Endothelial cell of umbilical vein (primary cell): ENCODE results near the gene LRRC27. TPM values are rescaled to one million over a fixed set of nuclear protein-coding genes. Genes with fewer than 3 reads are reported as not detected.

Experiments used
- BruUV-seq: library from RNA; stranded (reverse); fragments of 400-500 nt; replicated peaks from 2 replicates; lab custom pipeline; 2021; lab: Mats Ljungman, UMichigan
- CTCF ChIA-PET: fragments of 300-600, 350-600 bp; sonication (Branson Sonifier 250); formaldehyde crosslinking; loops from one replicate; lab custom pipeline; 2021; ENCODE audit warnings: antibody characterized with exemption, inconsistent platforms; lab: Charles Lee
- POLR2A ChIA-PET: fragments of 300-600, 350-600 bp; sonication (Branson Sonifier 250); formaldehyde crosslinking; loops from one replicate; lab custom pipeline; 2021; ENCODE audit warnings: antibody characterized with exemption, inconsistent platforms; lab: Charles Lee
- DNase-seq: peaks from one replicate; pipeline ENCODE4 v3.0.0-alpha.2; 2011; ENCODE audit warnings: low read depth, low spot score
- FAIRE-seq: peaks from 2 replicates; lab custom pipeline; 2011; peaks lifted over from hg19 to GRCh38; lab: Jason Lieb, UNC
- H2AFZ ChIP-seq: 2 replicates; pipeline ENCODE4 v1.6.0; 2012; ENCODE audit warnings: low read depth, low read length, control low read depth, inconsistent platforms
- H3K27ac ChIP-seq: 2 replicates; pipeline ENCODE4 v1.5.1; 2011; ENCODE audit warnings: low read depth, mild to moderate bottlenecking, control low read depth, low read length, moderate library complexity; ENCODE audit not compliant: insufficient read depth
- H3K27me3 ChIP-seq, 2 experiments: 2 replicates each; pipeline versions ENCODE4 v1.6.0 to v1.6.1; 2011; ENCODE audit warnings: low read length in 2 of 2, mixed read lengths in 1 of 2; ENCODE audit not compliant: control insufficient read depth in 2 of 2, insufficient read depth in 2 of 2
- H3K36me3 ChIP-seq, 2 experiments: 2 replicates in 1 of 2; 3 replicates in 1 of 2; pipeline ENCODE4 v1.5.1; 2011; ENCODE audit warnings: low read length in 2 of 2, mild to moderate bottlenecking in 1 of 2, moderate library complexity in 1 of 2; ENCODE audit not compliant: control insufficient read depth in 2 of 2, insufficient read depth in 2 of 2; ENCODE audit errors: extremely low read depth in 1 of 2
- H3K4me1 ChIP-seq: 3 replicates; pipeline ENCODE4 v1.5.1; 2011; ENCODE audit warnings: mild to moderate bottlenecking, low read length; ENCODE audit not compliant: control insufficient read depth, insufficient read depth; ENCODE audit errors: extremely low read depth
- H3K4me2 ChIP-seq: 2 replicates; pipeline ENCODE4 v1.6.1; 2011; ENCODE audit warnings: low read length, control low read depth, mixed read lengths; ENCODE audit not compliant: insufficient read depth
- H3K4me3 ChIP-seq, 3 experiments: fragments of 200-600 bp in 1 of 3; sonication (generic), shearing (Covaris generic) in 1 of 3; replicated peaks in 1 of 3; 2 replicates each; pipeline ENCODE4 v1.5.1; 2011 to 2016; ENCODE audit warnings: control low read depth in 3 of 3, low read length in 3 of 3, mild to moderate bottlenecking in 2 of 3, inconsistent platforms in 1 of 3, low read depth in 1 of 3, moderate library complexity in 1 of 3; ENCODE audit not compliant: insufficient read depth in 1 of 3
- H3K79me2 ChIP-seq: 2 replicates; pipeline ENCODE4 v1.6.0; 2012; ENCODE audit warnings: low read length, inconsistent platforms; ENCODE audit not compliant: control insufficient read depth, insufficient read depth
- H3K9ac ChIP-seq: replicated peaks from 2 replicates; pipeline ENCODE3; 2011; ENCODE audit warnings: low read length, control low read depth; ENCODE audit not compliant: insufficient read depth; ENCODE audit errors: extremely low read depth
- H3K9me1 ChIP-seq: replicated peaks from 3 replicates; pipeline ENCODE4 v1.6.0; 2011; ENCODE audit warnings: mild to moderate bottlenecking, low read length; ENCODE audit not compliant: control insufficient read depth, insufficient read depth; ENCODE audit errors: extremely low read depth
- H3K9me3 ChIP-seq: replicated peaks from 2 replicates; pipeline ENCODE4 v1.5.1; 2012; ENCODE audit warnings: low read length, inconsistent platforms; ENCODE audit not compliant: control insufficient read depth, insufficient read depth
- H4K20me1 ChIP-seq: replicated peaks from 2 replicates; pipeline ENCODE3; 2011; ENCODE audit warnings: mild to moderate bottlenecking, low read length; ENCODE audit not compliant: control insufficient read depth, insufficient read depth; ENCODE audit errors: extremely low read depth
- CTCF ChIP-seq, 2 donors: IDR thresholded peaks; 1 replicate in 1 of 2; 2 replicates in 1 of 2; pipeline ENCODE4 v1.5.1; 2011; ENCODE audit warnings: low read length in 2 of 2, mild to moderate bottlenecking in 2 of 2, moderate library complexity in 2 of 2, control low read depth in 1 of 2, inconsistent platforms in 1 of 2, low read depth in 1 of 2; ENCODE audit not compliant: insufficient read depth in 1 of 2; ENCODE audit errors: extremely low read depth in 1 of 2
- EZH2 ChIP-seq: IDR thresholded peaks from 2 replicates; pipeline ENCODE4 v1.6.1; 2012; ENCODE audit warnings: borderline replicate concordance, low read depth, mild to moderate bottlenecking, moderate library complexity, low read length, inconsistent platforms; ENCODE audit not compliant: severe bottlenecking
- FOS ChIP-seq: IDR thresholded peaks from 2 replicates; pipeline ENCODE4 v1.6.1; 2011; ENCODE audit warnings: mild to moderate bottlenecking, low read length, moderate library complexity, borderline replicate concordance; ENCODE audit not compliant: insufficient read depth
- GATA2 ChIP-seq: IDR thresholded peaks from 2 replicates; pipeline ENCODE4 v1.7.0; 2011; ENCODE audit warnings: low read depth, mild to moderate bottlenecking, moderate library complexity, mixed read lengths, low read length; ENCODE audit not compliant: insufficient read length, insufficient read depth
- JUN ChIP-seq: IDR thresholded peaks from 2 replicates; pipeline ENCODE4 v1.6.1; 2011; ENCODE audit warnings: borderline replicate concordance, low read depth; ENCODE audit not compliant: insufficient read length, insufficient read depth
- MAX ChIP-seq: IDR thresholded peaks from 2 replicates; pipeline ENCODE4 v1.6.1; 2011; ENCODE audit not compliant: insufficient read depth, insufficient read length
- MYC ChIP-seq: IDR thresholded peaks from one replicate; pipeline ENCODE4 v1.6.1; 2011; ENCODE audit warnings: mild to moderate bottlenecking, low read depth, low read length
- POLR2A ChIP-seq: IDR thresholded peaks from 2 replicates; pipeline ENCODE4 v1.6.1; 2012; ENCODE audit warnings: low read depth, mild to moderate bottlenecking, control low read depth, low read length
- POLR2AphosphoS5 ChIP-seq: IDR thresholded peaks from 2 replicates; pipeline ENCODE4 v1.6.1; 2012; ENCODE audit warnings: low read depth, mild to moderate bottlenecking, control low read depth, low read length, moderate library complexity; ENCODE audit not compliant: insufficient read depth
- dilution Hi-C: fragments of 300-500 bp; cut with MboI; formaldehyde crosslinking; loops from one replicate; pipeline ENCODE4 v1.15.0; 2019; ENCODE audit warnings: low sequenced_read_pairs; ENCODE audit not compliant: extremely low pct_ligation_motif_present
- intact Hi-C: fragments of 100-400 bp; cut with micrococcal nuclease; formaldehyde crosslinking; loops from one replicate; pipeline ENCODE4 v1.10.0; 2022
- polyA plus RNA-seq, 4 experiments: library from polyadenylated mRNA; depleted of rRNA in 3 of 4; stranded (reverse) in 3 of 4; unstranded in 1 of 4; fragments of >200 nt; gene quantifications; 2 replicates each; pipeline versions ENCODE4 v1.2.1 to v1.2.3, GENCODE V29; 2011 to 2012; ENCODE audit warnings: missing spikeins in 1 of 4
- total RNA-seq: library from RNA; stranded (reverse); gene quantifications from 2 replicates; pipeline ENCODE4 v1.2.3, GENCODE V29; 2021

Gene LRRC27
- total and polyA plus RNA-seq, 2 donors (not counting 3 experiments of a cell fraction or from before 2014, with no cell fraction given): 8.3 to 13.6 TPM

GRCh38 chr10:132339276-132339675 lies 7.3 kb downstream of the LRRC27 start:
- no peak overlapping the region for H3K9ac ChIP-seq
- peaks cover 0 to 3% of the 10 kb centered on the region in 2 experiments for H3K36me3 ChIP-seq
- no peak for TF ChIP-seq MAX
- no peak for TF ChIP-seq POLR2A
- no peak for TF ChIP-seq MYC
- TF ChIP-seq JUN: no peak
- no peak for TF ChIP-seq FOS
- TF ChIP-seq GATA2: no peak
- no peak for TF ChIP-seq EZH2
- no peak for TF ChIP-seq POLR2AphosphoS5
- no peak for TF ChIP-seq CTCF (IDR thresholded peaks at IDR 0.05; ENCODE audit: extremely low read depth in 1 of 2, insufficient read depth in 1 of 2, low read depth in 1 of 2, low read length in 2 of 2)
- H3K4me2 ChIP-seq: no peak overlapping the region
- H3K27me3 ChIP-seq: no peaks in the 10 kb centered on the region
- FAIRE-seq (no peak), DNase-seq (no peak)
- H2AFZ ChIP-seq: no peak overlapping the region
- no peak overlapping the region for H3K4me3 ChIP-seq
- no peaks in the 10 kb centered on the region for H3K79me2 ChIP-seq
- H3K9me1 ChIP-seq: no peaks in the 10 kb centered on the region
- intact Hi-C loops: no loop called here
- no peak overlapping the region for H3K27ac ChIP-seq
- dilution Hi-C loops: no loop called here
- no peaks in the 10 kb centered on the region for H4K20me1 ChIP-seq
- CTCF ChIA-PET: no interaction called here
- no peaks in the 10 kb centered on the region for H3K9me3 ChIP-seq
- POLR2A ChIA-PET: no interaction called here
- H3K4me1 ChIP-seq: peaks cover 12% of the 10 kb centered on the region
- no TSS peak for BruUV-seq
